Omental fat pad (tissue), 4 donors: ENCODE results near the gene TACR2. TPM values are rescaled to one million over a fixed set of nuclear protein-coding genes. Genes with fewer than 3 reads are reported as not detected.

ENCODE experiments used
- ATAC-seq: fragments of 150-250 bp; one replicate; pipeline ENCODE4 v1.9.1; 2016; ENCODE audit warnings: mild to moderate bottlenecking, moderate library complexity; ENCODE audit not compliant: low FRiP score
- DNase-seq: peaks from one replicate; pipeline ENCODE4 v3.0.0-alpha.2; 2019; ENCODE audit warnings: low spot score
- CTCF ChIP-seq, 3 donors: fragments of 450-650 bp; IDR thresholded peaks; one replicate each; pipeline ENCODE4 v1.5.1; 2016 to 2017; ENCODE audit warnings: antibody characterized with exemption in 3 of 3, mild to moderate bottlenecking in 3 of 3, moderate library complexity in 2 of 3
- total RNA-seq, 4 donors: library from RNA; depleted of rRNA; stranded (reverse); fragments of >200 nt; gene quantifications; one replicate each; pipeline ENCODE4 v1.1.0, GENCODE V29; 2016

The TACR2 gene
- total RNA-seq, 4 donors from 2014 or later: 0.44 to 0.96 (median 0.74) TPM; not detected in 1

- no peak for TF ChIP-seq CTCF (IDR thresholded peaks at IDR 0.05)
- ATAC-seq (peak; percentile 87), DNase-seq (peak; percentile 79)
Measured at GRCh38 chr10:69408318-69409175, 8.2 kb downstream of the TACR2 start.

GRCh38 chr10:69407621-69408301 is 9.0 kb downstream of the TACR2 start:
- DNase-seq (no peak), ATAC-seq (no peak)

GRCh38 chr10:69406816-69407580 is 9.7 kb downstream of the TACR2 start:
- DNase-seq: no peak
- TF ChIP-seq CTCF (IDR thresholded peaks at IDR 0.05): no peak
- no peak for ATAC-seq

More at GRCh38 chr10:69407621-69408301, 9.0 kb downstream of the TACR2 start:
- no peak for TF ChIP-seq CTCF (IDR thresholded peaks at IDR 0.05)

- TF ChIP-seq CTCF (IDR thresholded peaks at IDR 0.05): no peak
- ATAC-seq (no peak), DNase-seq (no peak)
Measured at GRCh38 chr10:69406302-69406811, 10.4 kb downstream of the TACR2 start.

GRCh38 chr10:69405221-69405620 is 11.5 kb downstream of the TACR2 start:
- DNase-seq (no peak), ATAC-seq (no peak)
- TF ChIP-seq CTCF (IDR thresholded peaks at IDR 0.05): no peak

- no peak for ATAC-seq
- DNase-seq: no peak
- TF ChIP-seq CTCF (IDR thresholded peaks at IDR 0.05): no peak
Measured at GRCh38 chr10:69404786-69405185, 11.9 kb downstream of the TACR2 start.
